ENCODE measurements around the gene MYOZ2. TPM values are rescaled to one million over a fixed set of nuclear protein-coding genes. Genes with fewer than 3 reads are reported as not detected.

MYOZ2 gene
- total RNA-seq, 1 experiment from 2014 or later: not detected

- DNase-seq (ENCODE audit: extremely low read depth, low read depth): no peak
These were observed 97.6 kb downstream of the MYOZ2 start for GRCh38 chr4:119233191-119233590.

- DNase-seq (ENCODE audit: extremely low read depth, low read depth): no peak
These were observed 98.1 kb downstream of the MYOZ2 start for GRCh38 chr4:119233750-119234149.

- no peak for DNase-seq (ENCODE audit: extremely low read depth, low read depth)
These were observed 101.6 kb downstream of the MYOZ2 start for GRCh38 chr4:119237201-119237600.

Other genes with a start within 250 kb of the MYOZ2 start
- 1.2 and 1.4 TPM in 2 replicates for gene SYNPO2, start 247.0 kb upstream of the MYOZ2 start, total RNA-seq (2014; rRNA removed; shearing (Covaris generic))
- 24.1 and 31.1 TPM in 2 replicates for gene USP53, start 76.9 kb downstream of the MYOZ2 start, total RNA-seq (2014; rRNA removed; shearing (Covaris generic))
- gene FABP2, start 186.3 kb downstream of the MYOZ2 start, total RNA-seq (2014; rRNA removed; shearing (Covaris generic)): not detected in 2 replicates

All from NCI-H460 (cell line).